IMR-90 (cell line): ENCODE data around the gene C2orf68. TPM values are rescaled to one million over a fixed set of nuclear protein-coding genes. Genes with fewer than 3 reads are reported as not detected.

Source experiments
- ATAC-seq: fragments of 200-7000 bp; cut with Tn5 transposase; 2 replicates; pipeline ENCODE4 v1.9.1; 2020; ENCODE audit warnings: low read depth, mild to moderate bottlenecking, moderate library complexity
- BruUV-seq: library from RNA; stranded (reverse); fragments of 400-500 nt; replicated peaks from 2 replicates; lab custom pipeline; 2021; lab: Mats Ljungman, UMichigan
- CTCF ChIA-PET: fragments of 300-600 bp; formaldehyde crosslinking; extraction: SDS; loops from one replicate; lab custom pipeline; 2021; ENCODE audit warnings: antibody characterized with exemption; lab: Yijun Ruan, JAX
- POLR2A ChIA-PET: fragments of 300-600 bp; sonication (Branson Sonifier 250); formaldehyde crosslinking; loops from one replicate; lab custom pipeline; 2022; ENCODE audit warnings: antibody characterized with exemption; ENCODE audit not compliant: unreplicated experiment; lab: Charles Lee
- DNase-seq: peaks from one replicate; pipeline ENCODE4 v3.0.0; 2013
- H2AFZ ChIP-seq: replicated peaks from 2 replicates; pipeline ENCODE3; 2013; ENCODE audit warnings: low read length, mild to moderate bottlenecking; ENCODE audit not compliant: poor library complexity
- H2AK5ac ChIP-seq: 2 replicates; pipeline ENCODE4 v1.6.1; 2013; ENCODE audit warnings: low read depth, low read length, inconsistent platforms
- H2AK9ac ChIP-seq: replicated peaks from 2 replicates; pipeline ENCODE3; 2013; ENCODE audit warnings: mild to moderate bottlenecking, low read depth, low read length, moderate library complexity; ENCODE audit not compliant: poor library complexity
- H2BK120ac ChIP-seq: 2 replicates; pipeline ENCODE4 v1.6.1; 2013; ENCODE audit warnings: low read depth, low read length, inconsistent platforms
- H2BK15ac ChIP-seq: 3 replicates; pipeline ENCODE4 v1.6.1; 2013; ENCODE audit warnings: low read depth, low read length, inconsistent platforms
- H2BK20ac ChIP-seq: 2 replicates; pipeline ENCODE4 v1.6.1; 2013; ENCODE audit warnings: low read depth, mild to moderate bottlenecking, inconsistent platforms, low read length, moderate library complexity
- H2BK5ac ChIP-seq: 2 replicates; pipeline ENCODE4 v1.6.1; 2013; ENCODE audit warnings: mild to moderate bottlenecking, low read depth, low read length, inconsistent platforms; ENCODE audit not compliant: poor library complexity, severe bottlenecking
- H3K14ac ChIP-seq: replicated peaks from 2 replicates; pipeline ENCODE4 v1.6.1; 2013; ENCODE audit warnings: low read depth, low read length, inconsistent platforms
- H3K18ac ChIP-seq: 2 replicates; pipeline ENCODE4 v1.6.1; 2013; ENCODE audit warnings: low read depth, low read length, control low read depth
- H3K23ac ChIP-seq: 2 replicates; pipeline ENCODE4 v1.6.1; 2013; ENCODE audit warnings: low read depth, low read length, inconsistent platforms
- H3K27ac ChIP-seq: 2 replicates; pipeline ENCODE4 v1.5.1; 2013; ENCODE audit warnings: mild to moderate bottlenecking, control low read depth, low read length; ENCODE audit not compliant: insufficient read depth
- H3K27me3 ChIP-seq: 2 replicates; pipeline ENCODE4 v1.6.1; 2013; ENCODE audit warnings: low read length; ENCODE audit not compliant: control insufficient read depth, insufficient read depth
- H3K36me3 ChIP-seq: 2 replicates; pipeline ENCODE4 v1.6.1; 2013; ENCODE audit warnings: low read length, mixed read lengths; ENCODE audit not compliant: control insufficient read depth, insufficient read depth
- H3K4ac ChIP-seq: 2 replicates; pipeline ENCODE4 v1.6.1; 2013; ENCODE audit warnings: low read depth, low read length, inconsistent platforms
- H3K4me1 ChIP-seq: 2 replicates; pipeline ENCODE4 v1.6.1; 2013; ENCODE audit warnings: low read length, mixed read lengths; ENCODE audit not compliant: control insufficient read depth, insufficient read depth
- H3K4me2 ChIP-seq: 2 replicates; pipeline ENCODE4 v1.6.1; 2013; ENCODE audit warnings: low read depth, mild to moderate bottlenecking, control low read depth, low read length, moderate library complexity
- H3K4me3 ChIP-seq: 2 replicates; pipeline ENCODE4 v1.5.1; 2013; ENCODE audit warnings: low read depth, mild to moderate bottlenecking, control low read depth, low read length, moderate library complexity; ENCODE audit not compliant: insufficient read depth
- H3K56ac ChIP-seq: 2 replicates; pipeline ENCODE4 v1.6.1; 2013; ENCODE audit warnings: low read length, inconsistent platforms; ENCODE audit not compliant: insufficient read depth; ENCODE audit errors: extremely low read depth
- H3K79me1 ChIP-seq, 2 experiments: 2 replicates each; pipeline ENCODE4 v1.6.1; 2013; ENCODE audit warnings: low read length in 2 of 2, inconsistent platforms in 1 of 2, low read depth in 1 of 2
- H3K9ac ChIP-seq: 2 replicates; pipeline ENCODE4 v1.6.1; 2013; ENCODE audit warnings: low read depth, low read length, control low read depth
- H3K9me1 ChIP-seq: 2 replicates; pipeline ENCODE4 v1.6.1; 2013; ENCODE audit warnings: low read length, inconsistent platforms; ENCODE audit not compliant: insufficient read depth
- H3K9me3 ChIP-seq: 2 replicates; pipeline ENCODE4 v1.6.1; 2013; ENCODE audit warnings: low read length; ENCODE audit not compliant: control insufficient read depth, insufficient read depth
- H4K20me1 ChIP-seq: 2 replicates; pipeline ENCODE4 v1.6.1; 2013; ENCODE audit warnings: low read length, inconsistent platforms; ENCODE audit not compliant: insufficient read depth
- H4K5ac ChIP-seq: 2 replicates; pipeline ENCODE4 v1.6.1; 2013; ENCODE audit warnings: mild to moderate bottlenecking, low read depth, low read length, control low read depth
- H4K8ac ChIP-seq, 2 experiments: 2 replicates each; pipeline ENCODE4 v1.6.1; 2013; ENCODE audit warnings: low read depth in 2 of 2, low read length in 2 of 2, control low read depth in 1 of 2, inconsistent platforms in 1 of 2
- H4K91ac ChIP-seq: 2 replicates; pipeline ENCODE4 v1.6.1; 2013; ENCODE audit warnings: low read depth, low read length, inconsistent platforms; ENCODE audit not compliant: insufficient read depth
- CHD1 ChIP-seq: IDR thresholded peaks from 2 replicates; pipeline ENCODE4 v1.6.1; 2012; ENCODE audit warnings: low read depth, low read length, improper control_type of control experiment
- CTCF ChIP-seq: conservative IDR thresholded peaks from 2 replicates; pipeline ENCODE4 v1.5.1; 2012; ENCODE audit warnings: mild to moderate bottlenecking, low read depth, low read length, improper control_type of control experiment
- FOS ChIP-seq: fragments of 150-350 bp; IDR thresholded peaks from 2 replicates; pipeline ENCODE4 v1.6.1; 2016; ENCODE audit warnings: low read depth, low read length
- MAFK ChIP-seq: IDR thresholded peaks from 2 replicates; pipeline ENCODE4 v1.6.1; 2012; ENCODE audit warnings: low read depth, low read length, improper control_type of control experiment
- MAZ ChIP-seq: IDR thresholded peaks from 2 replicates; pipeline ENCODE4 v1.6.1; 2012; ENCODE audit warnings: low read depth, mild to moderate bottlenecking, low read length, improper control_type of control experiment, moderate library complexity, borderline replicate concordance
- MXI1 ChIP-seq: IDR thresholded peaks from 2 replicates; pipeline ENCODE4 v1.6.1; 2012; ENCODE audit warnings: low read depth, mild to moderate bottlenecking, low read length, moderate library complexity, borderline replicate concordance
- POLR2A ChIP-seq: IDR thresholded peaks from 2 replicates; pipeline ENCODE4 v1.6.1; 2012; ENCODE audit warnings: mild to moderate bottlenecking, low read depth, low read length
- RAD21 ChIP-seq: IDR thresholded peaks from 2 replicates; pipeline ENCODE4 v1.6.1; 2012; ENCODE audit warnings: low read length, improper control_type of control experiment
- RCOR1 ChIP-seq: IDR thresholded peaks from 2 replicates; pipeline ENCODE4 v1.6.1; 2012; ENCODE audit warnings: mild to moderate bottlenecking, low read length, improper control_type of control experiment; ENCODE audit not compliant: insufficient replicate concordance
- RFX5 ChIP-seq: IDR thresholded peaks from 2 replicates; pipeline ENCODE4 v1.8.0; 2012; ENCODE audit warnings: low read depth, mild to moderate bottlenecking, low read length, moderate library complexity
- WGBS, 2 experiments: methylation state at CpG; one replicate each; pipeline versions ENCODE4 v1.1.5 to v1.1.7; 2013; ENCODE audit warnings: missing lambda C conversion rate in 2 of 2; ENCODE audit not compliant: insufficient read length in 1 of 2; ENCODE audit errors: extremely low coverage in 2 of 2; 5-methylcytosine and 5-hydroxymethylcytosine counted together
- dilution Hi-C: fragments of 300-500 bp; cut with HindIII; formaldehyde crosslinking; loops from one replicate; pipeline ENCODE4 v1.14.3; 2018; ENCODE audit warnings: low sequenced_read_pairs; ENCODE audit not compliant: unreplicated experiment
- in situ Hi-C: fragments of 300-500 bp; cut with MboI; formaldehyde crosslinking; loops from 3 replicates; pipeline ENCODE4 v1.14.3; 2019; ENCODE audit warnings: low sequenced_read_pairs, inconsistent platforms, mixed read lengths
- intact Hi-C: fragments of 100-400 bp; cut with micrococcal nuclease; formaldehyde crosslinking; loops from 2 replicates; pipeline ENCODE4 v1.10.0; 2022
- polyA plus RNA-seq, 3 experiments: library from polyadenylated mRNA; depleted of rRNA; stranded (reverse); fragments of >200 nt; gene quantifications; 2 replicates each; pipeline ENCODE4 v1.2.3, GENCODE V29; 2012; ENCODE audit warnings: low replicate concordance in 1 of 3
- total RNA-seq: library from RNA; depleted of rRNA; stranded (reverse); fragments of >200 nt; gene quantifications from 2 replicates; pipeline ENCODE4 v1.2.3, GENCODE V29; 2012
- TF ChIP-seq, protein P1 (sequence below): fragments of 150-350 bp; IDR thresholded peaks from 2 replicates; pipeline ENCODE4 v1.6.1; 2017; ENCODE audit warnings: mild to moderate bottlenecking, antibody characterized with exemption, low read length, low read depth

C2orf68 gene
- total and polyA plus RNA-seq, 2 of the 4 experiments (the other 2 are of a cell fraction), result 6.8 to 10.1 TPM

DNA sequence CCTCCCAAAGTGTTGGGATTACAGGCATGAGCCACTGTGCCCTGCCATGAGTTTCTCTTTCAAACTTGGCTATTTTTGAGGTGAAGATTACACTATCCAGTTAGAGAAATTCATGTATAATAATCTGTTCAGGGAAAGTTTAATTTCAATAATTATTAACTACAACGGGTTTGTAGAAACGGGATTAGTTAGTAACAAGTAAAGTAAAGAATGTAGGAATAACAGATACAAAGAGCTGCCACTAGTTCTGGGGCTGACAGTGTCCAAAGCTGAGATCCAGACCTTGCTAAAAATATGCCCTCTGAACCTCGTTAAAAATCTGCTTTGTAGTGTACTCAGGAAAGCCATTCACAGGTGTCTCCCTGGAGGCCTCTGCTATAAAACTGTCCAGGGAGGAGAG, 39.2 kb upstream of the C2orf68 start:
- Histone ChIP-seq H2AK5ac (peak overlapping the region; percentile 48; the same call in 1 of the 2 replicates), H3K23ac (no peak overlapping the region), H4K20me1 (peaks cover 14% of the 10 kb centered on the region), H2BK5ac (no peak overlapping the region), H2BK120ac (peak overlapping the region; percentile 35; the same call in 1 of the 2 replicates), H3K79me1 (peaks cover 8 to 19% of the 10 kb centered on the region in 2 experiments; a peak in 3 of 4 replicates), H2AFZ (no peak overlapping the region), H2BK15ac (peak overlapping the region; percentile 96; the same call in 1 of the 3 replicates), H4K5ac (no peak overlapping the region), H3K9me3 (no peaks in the 10 kb centered on the region), H3K27me3 (no peaks in the 10 kb centered on the region), H3K9ac (no peak overlapping the region), H3K4me1 (peaks cover 31% of the 10 kb centered on the region), H3K9me1 (peaks cover 26% of the 10 kb centered on the region), H3K4me3 (no peak overlapping the region), H2BK20ac (no peak overlapping the region), H3K4ac (peak overlapping the region; percentile 95; the same call in 1 of the 2 replicates), H4K91ac (peak overlapping the region; percentile 35; the same call in 1 of the 2 replicates), H3K14ac (no peak overlapping the region), H3K18ac (no peak overlapping the region; the same call in 1 of the 2 replicates), H2AK9ac (no peak overlapping the region), H3K56ac (no peak overlapping the region), H4K8ac (no peak overlapping the region; a peak in 1 of 4 replicates), H3K4me2 (no peak overlapping the region), H3K27ac (peak overlapping the region; percentile 93; the same call in 1 of the 2 replicates), H3K36me3 (peaks cover 33% of the 10 kb centered on the region)
- intact Hi-C loops, result no loop called here
- dilution Hi-C loops, result no loop called here
- in situ Hi-C loops, result no loop called here
- BruUV-seq, result no TSS peak
- ChIA-PET CTCF (no interaction called here), POLR2A (no interaction called here)
- no peak for ATAC-seq
- 67% methylated on average over 1 of the region's 3 CpGs; no CpG with 5 or more reads in 1 of the 2 experiments for WGBS, 2 experiments
- TF ChIP-seq MXI1 (no peak), FOS (no peak), RCOR1 (no peak), MAFK (no peak), RAD21 (no peak), POLR2A (no peak), RFX5 (no peak), CTCF (no peak), MAZ (no peak), CHD1 (no peak)
- TF ChIP-seq, protein P1, sequence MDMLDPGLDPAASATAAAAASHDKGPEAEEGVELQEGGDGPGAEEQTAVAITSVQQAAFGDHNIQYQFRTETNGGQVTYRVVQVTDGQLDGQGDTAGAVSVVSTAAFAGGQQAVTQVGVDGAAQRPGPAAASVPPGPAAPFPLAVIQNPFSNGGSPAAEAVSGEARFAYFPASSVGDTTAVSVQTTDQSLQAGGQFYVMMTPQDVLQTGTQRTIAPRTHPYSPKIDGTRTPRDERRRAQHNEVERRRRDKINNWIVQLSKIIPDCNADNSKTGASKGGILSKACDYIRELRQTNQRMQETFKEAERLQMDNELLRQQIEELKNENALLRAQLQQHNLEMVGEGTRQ, result no peak
- no peak for DNase-seq
